Upper lobe of left lung (tissue), 4 donors: Measurements from ENCODE around the gene LRRC36.

Source experiments
- EP300 ChIP-seq, 4 donors: sonication (generic); formaldehyde crosslinking; IDR thresholded peaks; one replicate each; pipeline ENCODE4 v1.5.1; 2017; ENCODE audit warnings: antibody characterized with exemption in 4 of 4, control low read depth in 2 of 4
- POLR2A ChIP-seq, 4 donors: fragments of 450-650 bp; IDR thresholded peaks; one replicate each; pipeline ENCODE4 v1.5.1; 2016 to 2017; ENCODE audit warnings: antibody characterized with exemption in 4 of 4, mild to moderate bottlenecking in 2 of 4
- POLR2AphosphoS5 ChIP-seq, 2 donors: sonication (generic); formaldehyde crosslinking; IDR thresholded peaks; one replicate each; pipeline ENCODE4 v1.5.1; 2017; ENCODE audit warnings: antibody characterized with exemption in 2 of 2
- TF ChIP-seq, protein P1 (sequence below), 6 experiments: fragments of 450-650 bp in 4 of 6; fragments of 200-600 bp in 2 of 6; sonication (generic) in 2 of 6; IDR thresholded peaks; one replicate each; pipeline ENCODE4 v1.5.1; 2016 to 2019; ENCODE audit warnings: antibody characterized with exemption in 6 of 6

DNA sequence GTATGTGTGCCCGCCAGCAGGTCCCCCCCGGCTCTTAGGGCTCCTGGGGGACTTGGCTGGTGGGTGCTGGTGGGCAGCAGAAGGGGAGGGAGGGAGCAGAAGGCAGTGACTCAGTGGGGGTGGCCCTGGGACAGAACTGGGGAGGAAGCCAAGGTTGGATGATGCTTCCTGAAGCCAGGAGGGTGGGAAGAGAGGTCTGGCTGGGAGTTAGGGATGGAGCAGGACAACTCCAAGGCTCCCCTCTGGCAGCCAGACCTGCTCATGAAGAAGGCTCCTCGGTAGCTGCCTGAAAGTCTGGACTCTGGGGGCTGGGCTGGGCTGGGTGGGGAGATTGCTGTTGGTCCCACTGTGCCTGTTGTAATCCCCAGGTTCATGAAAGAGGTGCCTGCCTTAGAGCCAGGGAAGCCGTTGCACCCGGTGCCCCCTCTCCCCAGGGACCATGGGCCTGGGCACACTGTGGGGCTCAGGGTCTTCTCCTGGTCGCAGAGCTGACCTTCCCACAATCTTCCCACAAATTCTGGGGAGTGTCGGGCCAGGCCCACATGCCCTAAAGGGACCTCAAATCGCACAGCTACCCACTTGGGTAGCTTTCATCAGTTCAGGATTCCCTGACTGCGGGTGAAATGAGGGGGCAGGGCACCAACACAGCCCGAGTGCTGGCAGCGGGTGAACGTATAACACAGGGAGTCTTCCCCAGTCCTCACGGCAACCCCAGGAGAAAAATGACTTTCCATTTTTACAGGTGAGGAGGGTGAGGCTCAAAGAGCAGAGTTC, 48.4 kb upstream of the LRRC36 start:
- TF ChIP-seq, protein P1, sequence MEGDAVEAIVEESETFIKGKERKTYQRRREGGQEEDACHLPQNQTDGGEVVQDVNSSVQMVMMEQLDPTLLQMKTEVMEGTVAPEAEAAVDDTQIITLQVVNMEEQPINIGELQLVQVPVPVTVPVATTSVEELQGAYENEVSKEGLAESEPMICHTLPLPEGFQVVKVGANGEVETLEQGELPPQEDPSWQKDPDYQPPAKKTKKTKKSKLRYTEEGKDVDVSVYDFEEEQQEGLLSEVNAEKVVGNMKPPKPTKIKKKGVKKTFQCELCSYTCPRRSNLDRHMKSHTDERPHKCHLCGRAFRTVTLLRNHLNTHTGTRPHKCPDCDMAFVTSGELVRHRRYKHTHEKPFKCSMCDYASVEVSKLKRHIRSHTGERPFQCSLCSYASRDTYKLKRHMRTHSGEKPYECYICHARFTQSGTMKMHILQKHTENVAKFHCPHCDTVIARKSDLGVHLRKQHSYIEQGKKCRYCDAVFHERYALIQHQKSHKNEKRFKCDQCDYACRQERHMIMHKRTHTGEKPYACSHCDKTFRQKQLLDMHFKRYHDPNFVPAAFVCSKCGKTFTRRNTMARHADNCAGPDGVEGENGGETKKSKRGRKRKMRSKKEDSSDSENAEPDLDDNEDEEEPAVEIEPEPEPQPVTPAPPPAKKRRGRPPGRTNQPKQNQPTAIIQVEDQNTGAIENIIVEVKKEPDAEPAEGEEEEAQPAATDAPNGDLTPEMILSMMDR (IDR thresholded peaks at IDR 0.05), result no peak
- TF ChIP-seq POLR2AphosphoS5 (IDR thresholded peaks at IDR 0.05), result no peak
- TF ChIP-seq POLR2A (IDR thresholded peaks at IDR 0.05), result no peak
- no peak for TF ChIP-seq EP300 (IDR thresholded peaks at IDR 0.05)
